ENCODE measurements around the gene KIF5A.
"Not testable (repeated sequence)": the region's sequence is repeated elsewhere in the genome, so short reads cannot be mapped to it uniquely, and the experiment has no call there.

The KIF5A gene

DNA sequence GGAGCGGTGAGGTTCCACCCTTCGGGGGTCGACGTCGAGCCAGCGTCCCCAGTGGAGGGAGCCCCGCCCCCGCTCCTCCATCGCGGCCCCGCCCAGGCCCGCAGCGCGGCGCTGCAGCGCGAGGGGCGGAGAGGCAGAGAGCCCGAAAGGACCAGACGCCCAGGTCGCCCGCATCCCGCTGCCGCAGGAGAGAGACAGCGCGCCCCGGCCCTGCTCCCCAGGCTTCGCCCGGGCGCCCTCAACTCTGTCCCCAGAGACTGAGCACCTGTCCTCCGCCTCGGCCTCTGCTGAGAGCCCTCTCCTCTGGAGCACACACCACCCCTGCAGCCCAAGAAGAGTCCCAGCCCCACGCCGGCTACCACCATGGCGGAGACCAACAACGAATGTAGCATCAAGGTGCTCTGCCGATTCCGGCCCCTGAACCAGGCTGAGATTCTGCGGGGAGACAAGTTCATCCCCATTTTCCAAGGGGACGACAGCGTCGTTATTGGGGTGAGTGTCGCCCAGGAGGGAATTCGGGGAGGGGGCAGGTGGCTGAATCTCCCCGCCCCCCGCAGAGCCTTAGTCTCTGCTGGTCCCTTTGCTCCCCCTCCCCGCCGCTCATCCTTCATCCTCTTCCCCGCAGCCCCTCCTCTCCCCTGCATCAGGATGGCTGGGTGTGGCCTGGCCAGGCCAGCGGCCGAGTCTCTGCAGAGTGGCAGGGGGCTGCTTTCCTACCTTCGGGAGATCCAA lies at the start of gene KIF5A:
TSS of gene KIF5A (plus strand) at position 136 of the 732 bp plus-strand sequence. CDS start at position 364, 228 bp downstream.
- peak; percentile 31 for DNase-seq

DNA sequence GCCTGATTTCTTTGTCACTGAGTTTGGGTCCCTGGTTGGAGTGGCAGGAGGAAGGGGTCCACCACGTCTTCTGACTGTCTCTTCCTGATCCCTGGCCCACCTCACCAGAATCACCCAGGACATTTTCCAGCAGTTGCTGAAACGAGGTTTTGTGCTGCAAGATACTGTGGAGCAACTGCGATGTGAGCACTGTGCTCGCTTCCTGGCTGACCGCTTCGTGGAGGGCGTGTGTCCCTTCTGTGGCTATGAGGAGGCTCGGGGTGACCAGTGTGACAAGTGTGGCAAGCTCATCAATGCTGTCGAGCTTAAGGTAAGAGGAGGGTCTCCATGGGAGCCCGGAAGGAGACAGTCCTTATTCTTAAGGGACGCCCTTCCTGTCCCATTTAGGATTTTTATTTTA lies 49.6 kb upstream of the KIF5A start:
- DNase-seq, result no peak

GRCh38 chr12:57502311-57502969 lies 47.4 kb upstream of the KIF5A start:
- not testable (repeated sequence) for DNase-seq

- DNase-seq, result not testable (repeated sequence)
Observed at GRCh38 chr12:57506541-57506940, 43.3 kb upstream of the KIF5A start.

DNA sequence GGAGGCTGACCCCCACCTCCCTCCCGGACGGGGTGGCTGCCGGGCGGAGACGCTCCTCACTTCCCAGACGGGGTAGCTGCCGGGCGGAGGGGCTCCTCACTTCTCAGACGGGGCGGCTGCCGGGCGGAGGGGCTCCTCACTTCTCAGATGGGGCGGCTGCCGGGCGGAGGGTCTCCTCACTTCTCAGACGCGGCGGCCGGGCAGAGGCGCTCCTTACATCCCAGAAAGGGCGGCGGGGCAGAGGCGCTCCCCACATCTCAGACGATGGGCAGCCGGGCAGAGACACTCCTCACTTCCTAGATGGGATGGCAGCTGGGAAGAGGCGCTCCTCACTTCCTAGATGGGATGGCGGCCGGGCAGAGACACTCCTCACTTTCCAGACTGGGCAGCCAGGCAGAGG lies 42.0 kb upstream of the KIF5A start:
- DNase-seq, result not testable (repeated sequence)

GRCh38 chr12:57511161-57511560 lies 38.7 kb upstream of the KIF5A start:
- DNase-seq, result no peak

DNA sequence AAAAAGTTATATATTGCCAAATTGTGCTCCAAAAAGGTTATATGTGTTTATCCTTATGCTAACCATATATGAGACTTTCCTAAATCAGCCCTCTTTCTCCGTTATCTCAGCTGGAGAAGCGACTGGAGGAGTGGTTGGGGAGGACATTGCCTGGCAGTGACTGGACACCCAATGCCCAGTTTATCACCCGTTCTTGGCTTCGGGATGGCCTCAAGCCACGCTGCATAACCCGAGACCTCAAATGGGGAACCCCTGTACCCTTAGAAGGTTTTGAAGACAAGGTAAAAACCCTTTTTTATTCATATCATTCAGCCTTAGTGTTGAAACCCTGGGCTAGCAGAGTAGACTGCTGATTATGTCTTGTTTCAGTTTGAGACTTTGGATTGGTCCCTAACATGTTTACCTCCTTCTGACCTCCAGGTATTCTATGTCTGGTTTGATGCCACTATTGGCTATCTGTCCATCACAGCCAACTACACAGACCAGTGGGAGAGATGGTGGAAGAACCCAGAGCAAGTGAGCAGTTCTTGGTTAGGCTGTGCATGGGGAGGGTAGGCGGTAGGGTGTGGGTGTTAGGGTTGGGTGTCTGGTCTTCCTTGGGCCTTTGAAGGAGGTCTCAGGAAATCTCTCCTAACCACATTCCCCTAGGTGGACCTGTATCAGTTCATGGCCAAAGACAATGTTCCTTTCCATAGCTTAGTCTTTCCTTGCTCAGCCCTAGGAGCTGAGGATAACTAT lies 38.1 kb upstream of the KIF5A start:
- DNase-seq, result no peak

GRCh38 chr12:57512665-57513064 lies 37.2 kb upstream of the KIF5A start:
- DNase-seq, result no peak

- DNase-seq, result no peak
Observed at GRCh38 chr12:57513266-57513665, 36.6 kb upstream of the KIF5A start.

- not testable (repeated sequence) for DNase-seq
Observed at GRCh38 chr12:57513677-57514076, 36.2 kb upstream of the KIF5A start.

GRCh38 chr12:57514246-57514645 lies 35.6 kb upstream of the KIF5A start:
- not testable (repeated sequence) for DNase-seq

GRCh38 chr12:57514720-57515407 lies 35.0 kb upstream of the KIF5A start:
- DNase-seq, result no peak

- no peak for DNase-seq
Observed at GRCh38 chr12:57515408-57515933, 34.4 kb upstream of the KIF5A start.

DNA sequence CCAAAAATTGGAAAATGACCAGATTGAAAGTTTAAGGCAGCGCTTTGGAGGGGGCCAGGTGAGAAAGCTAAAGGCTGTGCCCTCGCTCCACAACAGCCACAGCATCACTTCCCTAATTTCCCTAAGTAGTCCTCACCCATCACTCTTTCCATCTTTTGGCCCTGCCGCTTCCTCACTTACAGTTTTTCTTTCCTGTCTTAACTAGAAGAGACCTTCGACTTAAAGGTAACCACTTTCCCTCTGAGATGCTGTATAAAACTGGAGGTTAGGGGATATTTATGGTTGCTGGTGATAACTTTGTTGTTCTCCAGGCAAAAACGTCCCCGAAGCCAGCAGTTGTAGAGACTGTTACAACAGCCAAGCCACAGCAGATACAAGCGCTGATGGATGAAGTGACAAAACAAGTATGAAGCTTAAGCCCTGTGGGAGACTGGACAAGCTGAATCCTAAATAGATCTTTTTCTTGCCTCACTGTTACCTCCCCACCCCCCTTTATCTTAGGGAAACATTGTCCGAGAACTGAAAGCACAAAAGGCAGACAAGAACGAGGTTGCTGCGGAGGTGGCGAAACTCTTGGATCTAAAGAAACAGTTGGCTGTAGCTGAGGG lies 33.8 kb upstream of the KIF5A start:
- DNase-seq, result no peak

DNA sequence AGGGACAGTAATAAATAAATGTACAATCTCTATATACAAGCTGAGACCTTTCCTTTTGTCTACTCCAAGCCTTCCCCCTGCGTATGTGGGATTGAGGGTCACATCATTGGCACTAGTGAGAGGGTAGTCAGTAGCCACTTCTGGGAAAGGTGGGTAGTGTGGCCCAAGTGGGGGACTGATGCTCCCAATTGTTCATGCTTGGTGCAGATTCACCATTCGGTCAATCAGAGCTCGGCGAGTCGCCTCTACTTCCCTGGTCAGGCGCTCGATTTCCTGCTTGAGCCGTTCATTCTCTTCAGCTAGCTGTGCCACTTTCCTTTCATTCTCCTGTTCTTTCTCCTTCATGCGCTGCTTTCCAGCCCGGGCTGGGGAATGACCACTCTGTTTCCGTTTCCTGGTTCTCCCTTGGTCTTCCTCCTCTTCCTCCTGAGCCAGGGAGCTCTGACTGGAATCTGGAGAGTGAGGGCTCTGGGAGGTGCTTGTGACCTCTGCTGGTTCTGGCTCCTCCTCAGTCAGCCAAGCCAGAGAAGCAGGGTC lies 33.2 kb upstream of the KIF5A start:
- DNase-seq, result no peak

- DNase-seq, result no peak
Observed at GRCh38 chr12:57517187-57517586, 32.7 kb upstream of the KIF5A start.

- not testable (repeated sequence) for DNase-seq
Observed at GRCh38 chr12:57517718-57518117, 32.1 kb upstream of the KIF5A start.

GRCh38 chr12:57518176-57518919 lies 31.5 kb upstream of the KIF5A start:
- no peak for DNase-seq

- DNase-seq, result no peak
Observed at GRCh38 chr12:57518920-57519795, 30.7 kb upstream of the KIF5A start.

GRCh38 chr12:57519796-57520052 lies 30.1 kb upstream of the KIF5A start:
- peak; percentile 16 for DNase-seq
